HG02759 (cell line): ENCODE data around the gene TPM1.
A peak's percentile ranks its signal among the peaks of the same experiment; 100 is the strongest.
"Not testable (repeated sequence)": the region's sequence is repeated elsewhere in the genome, so short reads cannot be mapped to it uniquely, and the experiment has no call there.

ENCODE experiments used
- ATAC-seq: cut with Tn5 transposase; IDR thresholded peaks from one replicate; pipeline ENCODE4 v1.9.1; 2021; ENCODE audit warnings: mild to moderate bottlenecking, moderate library complexity; ENCODE audit not compliant: unreplicated experiment

TPM1 gene

DNA sequence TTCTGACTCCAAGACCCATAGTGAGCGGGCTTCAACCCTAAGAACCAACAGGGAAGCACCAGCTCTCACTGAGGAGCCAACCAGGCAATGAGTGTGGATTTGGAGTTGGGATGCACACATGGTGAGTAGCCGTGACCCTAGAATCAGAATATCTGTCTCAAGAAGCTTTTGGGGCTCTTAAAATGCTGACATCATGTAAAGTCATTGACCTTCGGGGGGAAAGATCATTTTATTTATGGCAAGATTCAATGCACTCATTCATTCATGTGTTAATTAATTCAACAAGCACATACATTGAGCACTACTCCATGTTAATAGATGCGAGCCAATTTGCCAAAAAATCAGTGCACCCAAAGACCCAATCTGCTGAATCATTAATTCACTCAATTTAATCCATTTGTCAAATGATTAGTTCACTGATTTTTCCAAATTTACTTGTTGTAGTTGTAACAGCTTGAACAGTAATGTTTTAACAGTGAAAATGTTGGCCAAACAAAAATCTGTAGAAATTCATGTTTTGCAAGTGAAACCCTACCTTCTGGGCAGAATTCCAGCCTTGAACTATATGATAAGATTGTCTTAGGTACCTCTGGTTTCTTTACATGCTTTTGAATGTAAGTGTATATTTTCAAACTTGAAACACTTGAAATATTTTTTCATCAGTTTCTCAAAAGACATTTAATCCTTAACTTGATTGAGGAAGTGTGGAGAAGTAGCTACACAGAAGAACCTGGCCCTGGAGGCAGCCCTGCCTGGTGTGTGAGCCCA, 49.3 kb downstream of the TPM1 start:
- no peak for ATAC-seq

GRCh38 chr15:63093486-63094205, 51.1 kb downstream of the TPM1 start:
- peak; percentile 59 for ATAC-seq

- no peak for ATAC-seq
Observed at GRCh38 chr15:63094495-63094931, 52.0 kb downstream of the TPM1 start.

DNA sequence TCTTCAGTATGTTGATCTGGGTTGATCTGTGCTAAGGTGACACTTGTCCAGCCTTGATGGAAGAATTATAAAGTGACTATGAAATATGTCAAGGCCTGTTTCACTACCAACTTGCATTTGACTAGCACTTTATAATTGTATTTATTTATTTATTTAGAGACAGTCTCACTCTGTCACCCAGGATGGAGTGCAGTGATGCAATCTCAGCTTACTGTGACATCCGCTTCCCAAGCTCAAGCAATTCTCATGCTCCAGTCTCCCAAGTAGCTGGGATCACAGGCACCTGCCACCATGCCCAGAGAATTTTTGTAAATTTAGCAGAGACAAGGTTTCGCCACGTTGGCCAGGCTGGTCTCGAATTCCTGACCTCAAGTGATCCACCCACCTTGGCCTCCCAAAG, 53.6 kb downstream of the TPM1 start:
- ATAC-seq: no peak

GRCh38 chr15:63098901-63099300, 56.4 kb downstream of the TPM1 start:
- ATAC-seq: not testable (repeated sequence)

DNA sequence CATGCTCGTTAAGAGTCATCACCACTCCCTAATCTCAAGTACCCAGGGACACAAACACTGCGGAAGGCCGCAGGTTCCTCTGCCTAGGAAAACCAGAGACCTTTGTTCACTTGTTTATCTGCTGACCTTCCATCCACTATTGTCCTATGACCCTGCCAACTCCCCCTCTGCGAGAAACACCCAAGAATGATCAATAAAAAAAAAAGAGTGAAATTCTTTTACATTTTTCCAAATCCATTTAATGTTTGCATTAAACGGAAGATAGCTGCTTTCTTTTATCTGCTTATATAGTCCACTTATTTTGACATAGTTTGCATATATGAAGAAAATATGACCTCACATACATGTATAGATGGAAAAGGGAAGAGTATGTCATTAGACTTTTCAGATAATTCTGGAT, 57.0 kb downstream of the TPM1 start:
- not testable (repeated sequence) for ATAC-seq

DNA sequence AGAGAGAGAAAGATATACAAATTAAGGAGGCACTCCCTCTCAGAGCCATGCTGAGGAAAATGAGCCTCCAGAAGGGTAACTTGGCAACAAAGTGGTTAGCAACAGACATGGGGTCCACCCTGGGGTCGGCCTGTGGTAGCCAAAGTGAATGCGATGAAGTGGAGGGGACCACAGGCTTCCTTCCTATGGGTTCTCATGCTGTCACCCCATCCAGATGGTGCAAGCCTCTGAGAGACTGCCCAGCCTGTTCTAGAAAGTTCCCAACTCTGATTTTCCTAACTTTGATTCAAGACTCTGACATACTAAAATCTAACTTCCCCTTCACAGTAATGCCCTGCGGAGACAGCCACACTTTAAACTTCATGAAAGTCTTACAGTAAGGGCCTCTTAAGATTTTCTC, 60.9 kb downstream of the TPM1 start:
- ATAC-seq: no peak

DNA sequence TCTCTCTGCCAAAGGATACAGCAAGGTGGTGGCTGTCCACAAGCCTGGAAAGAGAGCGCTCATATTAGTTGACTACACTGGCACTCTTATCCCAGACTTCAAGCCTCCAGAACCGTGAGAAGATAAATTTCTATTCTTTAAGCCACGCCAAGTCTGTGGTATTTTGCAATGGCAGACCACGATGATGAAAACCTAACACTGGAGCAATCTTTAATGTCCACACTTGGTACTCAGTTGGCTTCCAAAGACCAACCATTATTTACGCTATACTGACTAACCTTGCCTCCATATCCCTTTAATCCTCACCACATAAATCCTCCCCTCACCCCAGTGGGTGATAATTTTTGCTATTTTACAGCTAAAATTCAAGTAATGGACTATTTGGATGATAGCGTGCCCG, 62.2 kb downstream of the TPM1 start:
- no peak for ATAC-seq

GRCh38 chr15:63105354-63105753, 62.8 kb downstream of the TPM1 start:
- ATAC-seq: not testable (repeated sequence)

GRCh38 chr15:63107895-63108546, 65.5 kb downstream of the TPM1 start:
- no peak for ATAC-seq

DNA sequence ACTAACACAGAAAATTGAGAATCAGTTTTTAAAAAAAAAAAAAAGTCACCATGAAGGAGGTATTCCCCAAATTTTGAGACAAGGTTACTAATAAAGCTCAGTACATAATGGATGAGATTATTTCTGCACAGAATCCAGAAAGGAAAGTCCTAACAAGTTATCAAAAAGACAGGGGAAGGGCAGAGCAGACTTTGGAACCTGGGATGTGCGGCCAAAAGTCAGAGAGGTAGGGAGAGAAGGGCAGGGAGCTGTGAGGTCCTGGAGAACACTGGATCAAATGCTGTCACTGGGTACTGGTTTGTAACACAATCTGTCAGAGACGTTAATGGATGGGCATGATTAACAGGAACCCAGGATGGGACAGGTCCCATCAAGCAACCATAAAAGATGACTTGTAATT, 67.0 kb downstream of the TPM1 start:
- no peak for ATAC-seq

GRCh38 chr15:63109920-63110319, 67.4 kb downstream of the TPM1 start:
- ATAC-seq: no peak

- ATAC-seq: no peak
Observed at GRCh38 chr15:63110428-63111026, 68.0 kb downstream of the TPM1 start.

- ATAC-seq: no peak
Observed at GRCh38 chr15:63111481-63111880, 68.9 kb downstream of the TPM1 start.

- no peak for ATAC-seq
Observed at GRCh38 chr15:63112871-63113270, 70.3 kb downstream of the TPM1 start.

- ATAC-seq: no peak
Observed at GRCh38 chr15:63114465-63114864, 71.9 kb downstream of the TPM1 start.
